HG03139 (cell line): ENCODE measurements around the gene GPER1.
A peak's percentile ranks its signal among the peaks of the same experiment; 100 is the strongest.
"Not testable (repeated sequence)": the region's sequence is repeated elsewhere in the genome, so short reads cannot be mapped to it uniquely, and the experiment has no call there.

ENCODE experiments used
- ATAC-seq: cut with Tn5 transposase; IDR thresholded peaks from one replicate; pipeline ENCODE4 v1.9.1; 2021; ENCODE audit not compliant: unreplicated experiment

Gene GPER1

DNA sequence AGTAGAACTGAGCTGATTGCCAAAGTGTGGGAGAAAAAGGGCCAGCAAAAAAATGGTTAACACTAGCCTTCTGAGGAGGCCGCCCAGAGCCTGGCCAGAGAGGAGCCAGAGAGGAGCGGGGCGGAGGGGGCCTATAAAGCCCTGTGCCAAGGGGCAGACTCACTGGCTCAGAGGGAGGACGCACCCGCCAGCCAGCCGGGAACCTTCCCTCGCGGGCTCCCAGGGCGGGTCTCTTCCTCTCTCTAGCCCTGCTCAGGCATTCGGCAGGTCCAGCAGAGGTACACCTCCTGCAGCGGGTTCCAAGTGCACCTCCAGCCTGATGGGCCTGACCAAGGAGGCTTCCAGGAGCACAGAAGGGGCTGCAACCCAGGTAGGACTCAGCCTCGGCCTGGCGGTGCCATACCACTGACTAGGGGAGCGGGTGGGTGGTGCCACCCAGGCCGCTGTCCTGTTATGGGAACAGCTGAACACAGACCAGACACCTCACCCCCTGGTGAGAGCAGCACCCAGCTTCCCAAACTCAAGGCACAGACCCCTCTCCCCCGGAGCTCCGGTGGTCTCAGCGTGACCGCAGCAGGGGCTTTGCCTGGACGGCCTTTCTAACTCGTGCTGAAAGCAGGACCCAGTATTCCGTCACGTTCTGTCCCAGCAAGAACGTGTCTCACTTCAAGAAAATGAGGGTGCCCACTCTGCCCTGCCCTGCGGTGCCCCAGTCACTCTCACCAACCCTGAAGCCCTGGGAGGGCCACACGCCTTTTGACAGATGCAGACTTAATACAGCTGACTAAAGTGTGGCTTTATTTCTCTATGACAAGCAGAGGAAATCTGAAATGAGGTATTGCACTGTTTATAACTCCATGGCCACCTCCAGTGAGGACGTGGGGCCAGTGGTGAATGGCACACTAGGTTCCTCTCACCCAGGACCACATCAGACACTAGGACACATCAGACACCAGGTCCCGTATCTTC is at the start of gene GPER1:
TSS of gene GPER1 (plus strand) at position 162 of the 969 bp plus-strand sequence. CDS start 3,616 bp downstream, outside the sequence.
- ATAC-seq, result no peak

DNA sequence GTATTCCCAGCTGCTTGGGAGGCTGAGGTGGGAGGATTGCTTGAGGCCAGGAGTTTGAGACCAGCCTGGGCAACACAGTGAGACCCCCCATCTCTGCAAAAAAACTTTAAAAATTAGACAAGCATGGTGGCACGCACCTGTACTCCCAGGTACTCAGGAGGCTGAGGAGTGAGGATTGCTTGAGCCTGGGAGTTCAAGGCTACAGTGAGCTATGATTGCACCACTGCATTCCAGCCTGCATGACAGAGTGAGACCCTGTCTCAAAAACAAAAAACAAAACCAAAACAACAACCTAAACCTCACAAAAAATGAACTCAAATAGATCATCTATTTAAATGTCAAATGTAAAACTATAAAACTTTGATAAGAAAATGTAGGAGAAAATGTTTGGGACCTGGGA is 47.7 kb upstream of the GPER1 start:
- not testable (repeated sequence) for ATAC-seq

DNA sequence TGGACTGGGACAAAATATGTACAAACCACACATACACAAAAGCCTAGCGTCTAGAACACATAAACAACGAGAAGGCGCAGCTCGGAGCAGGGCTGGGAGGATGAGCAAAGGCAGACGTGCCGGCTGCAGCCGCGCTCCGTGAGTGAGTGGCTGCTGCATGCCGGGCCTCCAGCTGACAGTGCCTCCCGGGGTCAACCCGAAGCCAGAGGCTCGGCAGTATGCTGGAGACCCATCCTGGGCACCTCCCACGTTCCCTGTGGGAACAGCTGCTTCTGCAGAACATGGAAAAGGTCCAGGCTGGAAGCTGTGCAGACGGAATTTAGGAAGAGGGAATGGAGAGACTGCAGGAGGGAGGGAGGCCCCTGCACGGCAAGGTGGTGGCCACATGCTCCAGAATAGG is 47.1 kb upstream of the GPER1 start:
- ATAC-seq, result no peak

DNA sequence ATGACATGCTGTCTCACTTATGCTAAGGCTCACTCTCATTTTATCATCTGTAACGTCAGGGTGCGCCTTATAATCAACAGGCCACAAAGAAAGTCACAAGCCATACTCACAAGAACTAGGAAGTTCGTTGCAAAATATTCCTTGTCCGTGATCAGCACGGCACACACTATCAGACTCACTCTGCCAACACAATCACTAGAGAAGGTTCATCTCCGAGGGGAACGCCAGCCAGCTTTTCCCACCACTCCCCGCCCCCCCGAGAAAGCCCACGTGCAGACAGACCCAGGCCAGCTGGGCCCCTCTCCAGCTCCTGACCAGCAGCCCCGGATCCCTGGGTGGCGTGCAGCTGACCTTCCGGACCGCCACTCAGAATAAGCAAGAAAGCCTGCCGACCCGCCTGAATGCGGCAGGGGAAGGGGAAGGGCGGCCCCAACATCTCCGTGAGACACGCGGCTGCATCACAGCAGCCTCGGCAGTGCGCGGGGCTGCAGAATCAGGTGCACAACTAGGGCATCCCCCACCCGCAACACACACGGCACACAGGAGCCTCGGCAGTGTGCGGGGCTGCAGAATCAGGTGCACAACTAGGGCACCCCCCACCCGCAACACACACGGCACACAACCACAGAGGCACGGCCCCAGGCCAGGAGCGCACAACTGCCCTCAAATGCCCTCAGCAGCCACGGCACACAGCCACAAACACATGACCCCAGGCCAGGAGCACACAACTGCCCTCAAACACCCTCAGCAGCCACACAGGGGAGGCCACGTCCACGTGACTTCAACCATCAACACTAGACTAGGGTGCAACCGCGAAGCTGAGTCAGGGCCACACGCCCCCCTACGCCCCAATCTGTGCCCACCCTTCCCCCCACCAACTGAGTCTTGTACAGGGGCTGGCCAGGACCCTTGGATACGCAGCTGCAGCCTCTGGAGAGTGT is 46.1 kb upstream of the GPER1 start:
- ATAC-seq, result no peak

DNA sequence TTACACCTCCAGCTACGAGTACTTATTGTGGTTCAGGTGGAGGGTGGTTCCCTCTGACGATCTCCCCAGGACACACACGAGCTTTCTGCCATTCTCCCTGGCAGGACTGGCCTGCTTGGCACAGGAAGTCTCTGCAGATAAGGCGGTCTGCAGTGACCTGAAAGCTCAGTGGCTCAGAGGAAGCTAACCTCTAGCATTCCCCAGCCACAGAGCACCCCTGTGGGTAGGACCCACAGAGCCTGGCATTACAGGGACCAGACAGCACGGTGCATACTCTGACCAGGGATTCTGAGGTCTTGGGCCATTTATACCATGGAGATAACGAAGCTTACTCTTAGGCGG is 45.5 kb upstream of the GPER1 start:
- no peak for ATAC-seq

DNA sequence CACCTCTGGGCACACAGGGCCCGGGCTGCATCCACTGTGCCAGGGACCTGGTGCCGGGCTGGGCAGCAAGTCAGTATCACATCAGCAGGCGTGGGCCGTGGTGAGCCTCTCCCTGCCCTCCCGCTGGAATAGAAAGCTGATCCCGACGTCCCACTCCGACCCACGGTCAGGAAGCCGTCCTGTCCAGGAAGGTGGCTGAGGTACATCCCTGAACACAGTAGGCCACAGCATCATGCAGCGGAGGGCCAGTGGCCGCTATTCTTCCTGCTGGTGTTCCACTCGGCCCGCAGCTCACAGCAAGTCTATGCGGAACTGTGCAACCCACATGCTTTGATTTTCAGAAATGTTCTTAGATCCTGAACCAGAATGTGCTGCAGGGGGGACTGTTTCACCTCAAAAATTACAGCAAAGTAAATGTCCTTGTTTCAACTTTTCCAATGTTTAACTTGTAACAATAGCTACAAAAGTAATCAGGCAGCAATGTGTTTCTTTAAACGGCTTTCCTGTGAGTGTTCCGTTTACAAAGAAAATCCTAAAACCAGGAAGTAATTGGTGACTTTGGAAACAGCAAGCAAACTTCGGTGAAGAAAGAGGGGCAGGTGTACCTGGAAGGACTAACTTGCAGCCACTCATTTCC is 44.2 kb upstream of the GPER1 start:
- no peak for ATAC-seq

DNA sequence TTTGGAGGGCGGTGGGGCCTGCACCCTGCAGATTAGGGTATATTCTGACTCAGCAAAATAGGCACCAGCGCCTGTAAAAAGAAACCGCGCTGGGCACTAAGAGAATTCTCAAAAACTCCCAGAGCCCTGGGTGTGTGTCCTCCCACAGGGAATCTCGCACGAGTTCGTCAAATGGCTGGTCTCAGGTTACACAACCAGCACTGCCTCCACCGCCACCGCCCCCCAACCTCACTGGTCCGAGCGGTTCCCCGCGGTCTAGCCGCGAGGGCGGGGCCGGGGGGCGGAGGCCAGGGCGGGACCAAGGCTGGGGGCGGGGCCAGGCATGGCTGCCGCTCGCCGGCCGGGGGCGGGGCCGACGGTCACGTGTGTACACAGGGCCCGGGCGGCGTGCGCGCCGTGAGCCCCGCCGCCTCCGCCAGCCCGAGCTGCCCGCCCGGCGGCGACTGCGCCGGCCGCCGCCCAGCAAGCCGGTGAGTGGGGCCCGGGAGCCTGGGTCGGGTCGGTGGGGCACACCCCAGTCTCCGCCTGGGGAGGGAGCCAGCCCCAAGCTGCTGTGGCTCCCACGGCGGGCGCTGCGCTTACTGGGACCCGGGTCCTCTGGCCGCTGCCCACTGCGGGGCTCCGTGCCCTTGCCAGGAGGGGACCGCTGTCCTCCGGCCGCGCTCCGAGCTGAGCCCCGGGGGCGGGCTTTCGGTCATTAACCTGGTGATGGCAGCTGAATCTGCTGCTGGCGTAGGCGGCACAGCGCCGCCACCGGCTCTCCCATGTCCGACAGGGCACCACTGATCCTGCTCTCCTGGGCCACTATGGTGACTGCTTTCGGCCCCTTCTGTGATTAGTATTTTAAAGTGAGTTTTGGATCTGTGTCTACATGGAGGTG is 43.5 kb upstream of the GPER1 start, which contains the start of gene GPR146:
TSS of gene GPR146 (plus strand) at position 358 of the 880 bp plus-strand sequence. CDS start 12,970 bp downstream, outside the sequence.
- ATAC-seq, result peak; percentile 89

DNA sequence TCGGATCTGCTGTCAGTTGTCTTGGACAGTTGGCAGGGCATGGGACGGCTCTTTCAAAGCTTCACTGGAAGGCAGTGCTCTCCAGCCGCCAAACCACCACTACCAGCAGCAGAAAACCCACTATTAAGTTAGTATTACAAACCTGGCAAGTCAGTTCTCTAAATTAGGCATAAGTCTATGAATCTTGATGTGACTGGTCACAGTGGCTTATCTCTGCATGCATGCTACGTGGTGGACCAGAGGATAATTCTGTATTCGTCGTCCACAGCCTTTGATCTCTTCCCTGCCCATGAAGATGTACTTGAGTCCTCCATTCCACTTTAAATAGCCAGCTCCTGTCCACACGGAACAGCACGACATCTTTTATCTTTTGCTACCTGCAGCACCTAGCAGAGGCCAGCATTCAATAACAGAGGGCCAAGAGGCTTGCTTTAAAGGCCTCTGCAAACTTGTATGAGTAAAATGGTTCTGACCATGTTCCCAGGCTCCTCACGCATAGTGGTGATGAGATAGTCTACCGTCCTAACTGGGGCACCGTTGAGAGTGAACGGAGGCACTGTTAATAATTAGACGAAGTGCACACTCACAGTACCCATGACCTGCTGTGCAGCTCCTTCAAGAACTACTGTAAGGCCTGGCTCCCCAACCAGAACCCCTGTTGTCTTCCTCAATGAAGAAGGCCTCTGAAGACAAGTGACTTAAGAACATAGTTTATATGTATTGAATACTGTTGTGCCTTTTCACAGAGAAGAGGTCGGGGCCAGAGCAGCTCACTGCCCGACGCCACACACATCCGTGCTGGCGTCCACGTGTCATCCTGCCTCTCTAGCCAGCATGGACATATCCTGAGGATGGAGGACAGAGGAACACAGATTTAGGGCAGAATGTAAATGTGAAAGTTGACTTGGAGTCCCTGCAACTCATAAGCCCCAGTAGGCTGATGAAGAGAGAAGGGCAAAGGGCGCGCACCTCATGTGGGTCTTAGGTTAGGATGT is 42.5 kb upstream of the GPER1 start:
- no peak for ATAC-seq

DNA sequence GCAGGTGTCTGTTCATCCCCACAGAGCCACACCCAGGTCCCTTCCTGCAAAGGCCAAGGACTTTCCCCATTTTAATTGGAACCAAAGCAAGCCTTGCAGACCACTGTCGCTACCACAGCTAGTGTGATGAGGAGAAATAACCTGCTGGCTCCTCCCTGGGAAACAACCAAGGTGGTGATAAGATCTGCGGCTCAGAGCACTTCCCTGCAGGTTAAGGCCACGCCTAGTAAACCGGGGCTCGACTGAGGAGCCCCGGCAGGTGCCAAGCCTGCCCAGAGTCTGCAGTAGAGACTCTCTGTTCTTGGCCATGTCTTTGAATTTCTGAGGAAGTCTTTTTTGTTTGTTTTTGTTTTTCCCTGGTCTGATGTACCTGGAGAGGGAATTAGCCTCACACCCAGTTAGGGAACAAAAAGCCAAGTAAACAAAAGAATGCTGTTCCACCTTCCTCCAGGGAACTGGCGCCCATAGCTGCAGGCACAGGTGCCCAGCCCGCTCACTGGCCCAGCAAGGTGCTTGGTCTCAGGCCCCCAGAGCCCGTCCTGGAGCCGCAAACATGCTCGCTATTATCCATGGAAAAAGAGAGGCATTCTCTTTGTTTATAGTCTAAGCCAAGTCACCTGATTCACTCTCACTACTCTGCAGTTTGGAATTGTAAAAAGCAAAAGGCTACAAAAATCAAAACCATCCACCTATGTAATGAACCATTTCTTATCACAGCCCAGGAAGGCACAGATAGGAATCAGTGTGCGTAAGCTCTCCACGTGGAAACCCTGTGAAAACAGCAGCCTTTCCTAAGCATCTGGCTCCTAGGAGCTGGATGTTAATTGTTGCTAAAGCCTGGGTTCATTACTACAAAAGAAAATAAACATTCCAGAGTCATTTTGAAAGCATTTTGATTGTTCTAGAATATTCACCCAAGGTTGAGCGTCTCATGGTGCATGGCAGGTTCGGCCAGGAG is 40.9 kb upstream of the GPER1 start:
- ATAC-seq, result no peak

DNA sequence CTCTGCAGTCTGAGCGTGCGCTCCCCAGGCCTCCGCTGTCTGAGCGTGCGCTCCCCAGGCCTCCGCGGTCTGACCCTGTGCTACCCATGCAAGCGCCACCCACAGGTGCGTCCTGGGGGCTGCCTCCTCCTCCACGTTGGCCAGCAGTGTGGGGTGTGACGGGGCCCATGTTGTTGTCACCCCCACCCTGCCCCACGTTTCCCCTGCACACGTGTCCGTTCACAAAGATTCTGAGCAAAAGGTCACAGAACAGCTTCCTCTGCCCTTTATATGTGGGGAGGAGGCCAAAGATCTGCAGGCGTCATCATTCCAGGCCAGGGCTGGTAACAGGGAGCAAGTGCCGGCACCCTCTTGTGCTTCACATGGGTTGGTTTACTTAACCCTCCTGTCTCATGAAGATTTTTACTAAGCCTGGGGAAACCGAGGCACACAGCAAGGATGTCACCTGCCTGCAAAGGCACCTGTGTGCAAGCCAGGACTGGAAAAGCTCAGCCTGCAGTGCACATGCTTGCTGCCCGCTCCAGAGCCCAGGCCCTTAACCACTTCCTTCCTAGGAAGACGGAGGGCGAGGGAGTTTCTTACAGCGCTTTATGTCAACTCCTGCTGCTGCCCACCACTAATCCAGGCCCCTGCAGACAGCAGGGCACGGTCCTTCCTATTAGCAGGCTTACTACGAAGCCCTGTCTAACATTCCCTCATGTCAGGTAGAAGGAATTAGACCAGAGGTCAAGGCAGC is 38.7 kb upstream of the GPER1 start:
- no peak for ATAC-seq

DNA sequence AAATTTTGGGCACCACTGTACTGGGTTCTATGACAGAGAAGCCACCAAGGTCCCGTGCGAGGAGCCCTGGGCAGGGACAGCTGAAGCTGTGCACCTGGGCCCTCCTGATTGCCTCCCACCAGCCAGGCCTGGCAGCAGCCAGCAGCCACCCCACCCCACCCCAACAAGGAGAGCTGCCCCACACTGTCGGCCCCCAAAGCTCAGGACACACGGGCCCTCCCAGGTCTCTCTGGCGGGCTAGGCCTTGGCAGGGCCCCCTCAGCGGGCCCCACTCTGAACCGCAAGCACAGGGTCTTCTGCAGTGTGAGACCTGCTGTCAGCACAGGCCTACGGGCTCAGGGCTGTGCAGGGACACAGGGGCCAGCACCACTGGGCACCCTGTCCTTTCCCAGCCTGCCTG is 38.1 kb upstream of the GPER1 start:
- ATAC-seq, result no peak

DNA sequence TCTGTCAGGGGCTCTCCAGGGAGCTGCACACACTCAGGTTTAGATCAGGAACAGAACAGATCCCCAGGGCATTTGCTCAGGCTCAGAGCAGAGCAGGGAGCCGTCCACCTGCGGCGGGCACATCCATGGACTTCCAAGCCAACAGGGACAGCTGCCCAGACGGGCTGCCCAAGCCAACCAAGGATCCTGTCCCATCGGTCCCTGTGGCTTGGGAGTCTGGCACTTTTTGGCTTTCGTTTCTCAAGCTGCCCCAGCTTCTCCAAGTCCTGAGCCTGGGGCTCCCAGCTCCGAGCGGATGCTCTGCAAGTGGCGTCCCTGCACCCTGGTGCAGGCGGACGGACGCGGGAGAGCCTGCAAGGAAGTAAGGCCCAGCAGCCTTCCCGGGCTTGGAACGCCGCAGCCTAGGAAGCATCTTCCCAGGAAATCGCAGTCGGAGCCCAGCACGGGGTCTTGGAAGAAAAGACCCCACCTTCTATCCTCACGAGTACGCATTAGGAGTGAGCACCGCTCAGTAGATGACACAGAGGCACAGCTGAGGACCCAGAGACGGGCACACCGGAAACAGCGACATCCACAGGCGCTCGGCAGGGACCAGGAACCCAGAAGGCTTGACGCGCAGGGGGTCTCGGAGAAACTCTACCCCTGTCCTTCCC is 37.5 kb upstream of the GPER1 start:
- ATAC-seq, result no peak

DNA sequence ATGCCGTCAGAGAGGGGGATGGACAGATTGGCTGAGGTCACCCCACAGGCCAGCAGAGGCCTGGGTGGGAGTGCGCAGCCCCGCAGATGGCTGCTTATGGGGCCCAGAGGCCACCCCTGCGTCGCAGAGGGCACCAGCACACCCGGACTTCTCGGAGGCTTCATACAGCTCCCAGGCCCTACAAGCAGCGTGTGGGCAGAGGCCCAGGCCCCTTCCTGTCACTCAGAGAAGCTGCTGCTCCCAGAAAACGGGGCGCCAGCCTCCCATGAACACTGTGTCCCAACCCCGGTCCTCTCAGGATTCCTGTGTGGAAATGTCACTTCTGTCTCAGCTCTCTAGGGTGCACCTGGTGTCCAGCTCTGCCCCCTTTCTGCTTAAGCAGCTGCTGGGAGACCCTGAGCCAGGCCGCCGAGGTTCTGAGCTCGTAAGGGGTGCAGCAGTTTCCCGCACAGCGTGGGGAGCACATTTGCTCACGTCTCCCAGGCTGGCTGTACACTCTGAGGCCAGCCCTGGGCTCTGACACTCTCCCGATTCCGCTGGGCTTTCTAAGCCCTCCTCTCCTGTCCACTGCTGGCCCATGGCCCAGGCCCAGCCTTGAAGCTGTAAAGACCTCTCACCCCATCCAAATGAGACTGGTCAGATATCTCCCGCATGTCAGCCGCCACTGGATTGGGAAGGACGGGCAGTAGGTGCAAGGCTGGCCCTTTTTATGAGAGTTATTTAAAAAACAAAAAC is 36.8 kb upstream of the GPER1 start:
- ATAC-seq, result no peak

DNA sequence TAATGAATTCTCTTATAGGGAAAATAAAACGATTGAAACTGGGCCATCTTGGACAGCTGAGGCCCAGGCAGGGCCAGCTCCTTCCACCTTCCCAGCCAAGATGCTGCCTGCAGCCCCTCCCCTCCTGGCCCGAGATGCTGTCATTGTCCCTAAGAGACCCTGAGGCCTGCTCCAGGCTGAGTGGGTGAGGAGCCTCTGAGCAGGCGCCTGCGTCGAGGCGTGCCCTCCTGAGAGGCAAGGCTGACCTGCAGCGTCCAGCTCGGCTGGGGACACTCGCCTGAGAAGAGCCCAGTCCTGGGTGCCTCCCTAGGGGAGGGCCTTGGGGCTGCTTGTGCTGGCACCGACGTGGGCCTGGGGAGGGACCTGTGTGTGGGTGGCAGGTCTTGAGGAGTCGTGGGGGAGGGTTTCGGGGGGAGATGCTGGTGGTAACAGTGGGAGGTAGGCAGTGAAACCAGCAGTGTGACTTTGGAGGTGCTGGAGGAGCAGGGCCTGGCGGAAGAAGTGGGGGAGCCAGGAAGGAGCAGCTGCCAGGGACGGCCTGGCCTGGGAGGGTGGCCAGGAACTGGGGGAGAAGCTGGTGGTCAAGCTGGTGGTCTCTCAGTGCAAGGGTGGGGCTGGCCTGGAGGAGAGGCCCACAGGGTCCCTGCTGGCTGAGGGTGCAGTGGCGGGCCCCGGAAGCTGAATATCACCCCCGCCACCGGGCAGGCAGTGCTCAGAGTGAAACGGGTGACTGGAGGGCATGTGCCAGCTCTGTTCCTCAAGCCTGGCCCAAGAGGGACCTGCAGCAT is 35.7 kb upstream of the GPER1 start:
- ATAC-seq, result no peak

DNA sequence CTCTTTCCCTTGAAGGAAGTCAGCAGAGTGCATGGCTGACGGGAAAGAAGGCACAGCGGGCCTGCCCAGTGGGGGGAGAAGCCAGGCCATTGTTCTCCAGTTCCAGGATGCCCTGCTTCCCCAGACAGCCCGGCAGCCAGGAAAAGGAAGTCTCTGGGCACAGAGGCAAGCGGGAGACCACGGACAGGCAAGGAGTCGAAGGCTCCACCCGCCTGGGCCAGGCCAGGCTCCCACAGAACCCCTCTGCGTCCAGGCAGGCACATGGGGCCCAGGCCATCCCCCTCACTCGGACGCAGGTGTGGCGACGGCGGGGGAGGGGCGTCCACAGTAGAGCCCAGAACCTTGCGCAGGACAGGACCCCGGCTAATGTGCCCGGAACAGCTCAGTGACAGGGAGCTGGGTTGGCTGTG is 34.9 kb upstream of the GPER1 start:
- no peak for ATAC-seq
